H1 (cell line): ENCODE measurements around the gene RPS27A. TPM values are rescaled to one million over a fixed set of nuclear protein-coding genes. Genes with fewer than 3 reads are reported as not detected.

Source experiments
- CHD1 ChIP-seq: IDR thresholded peaks from 2 replicates; pipeline ENCODE4 v1.6.1; 2012; ENCODE audit warnings: low read depth, low read length, improper control_type of control experiment
- HDAC2 ChIP-seq, 2 experiments: fragments of 300-600 bp in 1 of 2; sonication (generic) in 1 of 2; IDR thresholded peaks; 2 replicates each; pipeline ENCODE4 v1.6.1; 2011 to 2012; ENCODE audit warnings: low read depth in 2 of 2, low read length in 2 of 2, mild to moderate bottlenecking in 2 of 2, moderate library complexity in 2 of 2, borderline replicate concordance in 1 of 2, inconsistent platforms in 1 of 2
- RNF2 ChIP-seq: fragments of 200-900, 300-1000 bp; sonication (generic); IDR thresholded peaks from 2 replicates; pipeline ENCODE4 v1.7.1; 2016; ENCODE audit warnings: borderline replicate concordance, low read depth, mild to moderate bottlenecking, antibody characterized with exemption, low read length; ENCODE audit not compliant: poor library complexity, severe bottlenecking; ENCODE audit errors: missing control alignments
- SIX5 ChIP-seq: IDR thresholded peaks from 2 replicates; pipeline ENCODE4 v1.6.1; 2011; ENCODE audit warnings: mild to moderate bottlenecking, low read depth, low read length
- polyA plus RNA-seq, 7 experiments: library from polyadenylated mRNA; depleted of rRNA in 3 of 7; stranded (reverse) in 5 of 7; unstranded in 2 of 7; fragments of >200 nt in 5 of 7; fragments of 200-250 nt in 2 of 7; gene quantifications; 1 replicate in 5 of 7; 2 replicates in 1 of 7; 4 replicates in 1 of 7; pipeline versions ENCODE4 v1.2.1 to v1.2.3, GENCODE V29; 2011 to 2013; ENCODE audit warnings: missing spikeins in 2 of 7, mixed read lengths in 2 of 7
- total RNA-seq: library from RNA; stranded (reverse); fragmentation: NEBNext Ultra II Directional; extraction: Animal tissue kit (Norgen Biotek cat#: 25700); gene quantifications from 2 replicates; pipeline ENCODE4 v1.2.1, GENCODE V29; 2021
- TF ChIP-seq, protein P1 (sequence below): fragments of 300-600 bp; sonication (generic); IDR thresholded peaks from 2 replicates; pipeline ENCODE4 v1.7.1; 2012; ENCODE audit warnings: low read length, moderate library complexity, mild to moderate bottlenecking, inconsistent platforms; ENCODE audit not compliant: insufficient replicate concordance

The RPS27A gene
- total and polyA plus RNA-seq, 2 of the 8 experiments (the other 6 are each of a cell fraction or from before 2014, with no cell fraction given): 1,431 to 1,682 TPM

DNA sequence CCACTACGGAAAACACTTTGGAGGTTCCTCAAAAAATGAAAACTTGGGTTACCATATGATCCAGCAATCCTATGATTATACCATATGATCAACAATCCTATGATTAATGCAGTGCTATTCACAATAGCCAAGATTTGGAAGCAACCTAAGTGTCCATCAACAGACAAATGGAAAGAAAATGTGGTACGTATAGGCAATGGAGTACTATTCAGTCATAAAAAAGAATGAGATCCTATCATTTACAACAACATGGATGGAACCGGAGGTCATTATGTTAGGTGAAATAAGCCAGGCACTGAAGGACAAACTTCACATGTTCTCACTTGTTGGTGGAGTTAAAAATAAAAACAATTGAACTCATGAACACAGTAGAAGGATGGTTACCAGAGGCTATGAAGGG lies 28.0 kb upstream of the RPS27A start (continued):
- TF ChIP-seq, protein P1, sequence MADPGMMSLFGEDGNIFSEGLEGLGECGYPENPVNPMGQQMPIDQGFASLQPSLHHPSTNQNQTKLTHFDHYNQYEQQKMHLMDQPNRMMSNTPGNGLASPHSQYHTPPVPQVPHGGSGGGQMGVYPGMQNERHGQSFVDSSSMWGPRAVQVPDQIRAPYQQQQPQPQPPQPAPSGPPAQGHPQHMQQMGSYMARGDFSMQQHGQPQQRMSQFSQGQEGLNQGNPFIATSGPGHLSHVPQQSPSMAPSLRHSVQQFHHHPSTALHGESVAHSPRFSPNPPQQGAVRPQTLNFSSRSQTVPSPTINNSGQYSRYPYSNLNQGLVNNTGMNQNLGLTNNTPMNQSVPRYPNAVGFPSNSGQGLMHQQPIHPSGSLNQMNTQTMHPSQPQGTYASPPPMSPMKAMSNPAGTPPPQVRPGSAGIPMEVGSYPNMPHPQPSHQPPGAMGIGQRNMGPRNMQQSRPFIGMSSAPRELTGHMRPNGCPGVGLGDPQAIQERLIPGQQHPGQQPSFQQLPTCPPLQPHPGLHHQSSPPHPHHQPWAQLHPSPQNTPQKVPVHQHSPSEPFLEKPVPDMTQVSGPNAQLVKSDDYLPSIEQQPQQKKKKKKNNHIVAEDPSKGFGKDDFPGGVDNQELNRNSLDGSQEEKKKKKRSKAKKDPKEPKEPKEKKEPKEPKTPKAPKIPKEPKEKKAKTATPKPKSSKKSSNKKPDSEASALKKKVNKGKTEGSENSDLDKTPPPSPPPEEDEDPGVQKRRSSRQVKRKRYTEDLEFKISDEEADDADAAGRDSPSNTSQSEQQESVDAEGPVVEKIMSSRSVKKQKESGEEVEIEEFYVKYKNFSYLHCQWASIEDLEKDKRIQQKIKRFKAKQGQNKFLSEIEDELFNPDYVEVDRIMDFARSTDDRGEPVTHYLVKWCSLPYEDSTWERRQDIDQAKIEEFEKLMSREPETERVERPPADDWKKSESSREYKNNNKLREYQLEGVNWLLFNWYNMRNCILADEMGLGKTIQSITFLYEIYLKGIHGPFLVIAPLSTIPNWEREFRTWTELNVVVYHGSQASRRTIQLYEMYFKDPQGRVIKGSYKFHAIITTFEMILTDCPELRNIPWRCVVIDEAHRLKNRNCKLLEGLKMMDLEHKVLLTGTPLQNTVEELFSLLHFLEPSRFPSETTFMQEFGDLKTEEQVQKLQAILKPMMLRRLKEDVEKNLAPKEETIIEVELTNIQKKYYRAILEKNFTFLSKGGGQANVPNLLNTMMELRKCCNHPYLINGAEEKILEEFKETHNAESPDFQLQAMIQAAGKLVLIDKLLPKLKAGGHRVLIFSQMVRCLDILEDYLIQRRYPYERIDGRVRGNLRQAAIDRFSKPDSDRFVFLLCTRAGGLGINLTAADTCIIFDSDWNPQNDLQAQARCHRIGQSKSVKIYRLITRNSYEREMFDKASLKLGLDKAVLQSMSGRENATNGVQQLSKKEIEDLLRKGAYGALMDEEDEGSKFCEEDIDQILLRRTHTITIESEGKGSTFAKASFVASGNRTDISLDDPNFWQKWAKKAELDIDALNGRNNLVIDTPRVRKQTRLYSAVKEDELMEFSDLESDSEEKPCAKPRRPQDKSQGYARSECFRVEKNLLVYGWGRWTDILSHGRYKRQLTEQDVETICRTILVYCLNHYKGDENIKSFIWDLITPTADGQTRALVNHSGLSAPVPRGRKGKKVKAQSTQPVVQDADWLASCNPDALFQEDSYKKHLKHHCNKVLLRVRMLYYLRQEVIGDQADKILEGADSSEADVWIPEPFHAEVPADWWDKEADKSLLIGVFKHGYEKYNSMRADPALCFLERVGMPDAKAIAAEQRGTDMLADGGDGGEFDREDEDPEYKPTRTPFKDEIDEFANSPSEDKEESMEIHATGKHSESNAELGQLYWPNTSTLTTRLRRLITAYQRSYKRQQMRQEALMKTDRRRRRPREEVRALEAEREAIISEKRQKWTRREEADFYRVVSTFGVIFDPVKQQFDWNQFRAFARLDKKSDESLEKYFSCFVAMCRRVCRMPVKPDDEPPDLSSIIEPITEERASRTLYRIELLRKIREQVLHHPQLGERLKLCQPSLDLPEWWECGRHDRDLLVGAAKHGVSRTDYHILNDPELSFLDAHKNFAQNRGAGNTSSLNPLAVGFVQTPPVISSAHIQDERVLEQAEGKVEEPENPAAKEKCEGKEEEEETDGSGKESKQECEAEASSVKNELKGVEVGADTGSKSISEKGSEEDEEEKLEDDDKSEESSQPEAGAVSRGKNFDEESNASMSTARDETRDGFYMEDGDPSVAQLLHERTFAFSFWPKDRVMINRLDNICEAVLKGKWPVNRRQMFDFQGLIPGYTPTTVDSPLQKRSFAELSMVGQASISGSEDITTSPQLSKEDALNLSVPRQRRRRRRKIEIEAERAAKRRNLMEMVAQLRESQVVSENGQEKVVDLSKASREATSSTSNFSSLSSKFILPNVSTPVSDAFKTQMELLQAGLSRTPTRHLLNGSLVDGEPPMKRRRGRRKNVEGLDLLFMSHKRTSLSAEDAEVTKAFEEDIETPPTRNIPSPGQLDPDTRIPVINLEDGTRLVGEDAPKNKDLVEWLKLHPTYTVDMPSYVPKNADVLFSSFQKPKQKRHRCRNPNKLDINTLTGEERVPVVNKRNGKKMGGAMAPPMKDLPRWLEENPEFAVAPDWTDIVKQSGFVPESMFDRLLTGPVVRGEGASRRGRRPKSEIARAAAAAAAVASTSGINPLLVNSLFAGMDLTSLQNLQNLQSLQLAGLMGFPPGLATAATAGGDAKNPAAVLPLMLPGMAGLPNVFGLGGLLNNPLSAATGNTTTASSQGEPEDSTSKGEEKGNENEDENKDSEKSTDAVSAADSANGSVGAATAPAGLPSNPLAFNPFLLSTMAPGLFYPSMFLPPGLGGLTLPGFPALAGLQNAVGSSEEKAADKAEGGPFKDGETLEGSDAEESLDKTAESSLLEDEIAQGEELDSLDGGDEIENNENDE: no peak
- TF ChIP-seq SIX5 (no peak), HDAC2 (IDR thresholded peaks at IDR 0.05; ENCODE audit: borderline replicate concordance in 1 of 2, low read depth in 2 of 2, low read length in 2 of 2) (no peak), CHD1 (no peak), RNF2 (no peak)
- TF ChIP-seq, all 59 proteins: peak for 0
